Mononuclear cell (primary cell): ENCODE data around the gene ZNG1B. TPM values are rescaled to one million over a fixed set of nuclear protein-coding genes. Genes with fewer than 3 reads are reported as not detected.
"Not testable (repeated sequence)": the region's sequence is repeated elsewhere in the genome, so short reads cannot be mapped to it uniquely, and the experiment has no call there.

Experiments used
- H3K27me3 ChIP-seq: 2 replicates; pipeline ENCODE4 v1.6.0; 2011; ENCODE audit warnings: low read length, control low read depth; ENCODE audit not compliant: insufficient read depth
- H3K4me1 ChIP-seq: 2 replicates; pipeline ENCODE4 v1.5.1; 2011; ENCODE audit warnings: mild to moderate bottlenecking, low read length, control low read depth; ENCODE audit not compliant: insufficient read depth
- H3K4me3 ChIP-seq: 2 replicates; pipeline ENCODE4 v1.5.1; 2011; ENCODE audit warnings: mild to moderate bottlenecking, low read length, moderate library complexity
- H3K9me3 ChIP-seq: 2 replicates; pipeline ENCODE4 v1.5.1; 2011; ENCODE audit warnings: low read depth, mild to moderate bottlenecking, control low read depth, low read length
- total RNA-seq: library from RNA; depleted of rRNA; stranded (reverse); fragments of >200 nt; gene quantifications from one replicate; pipeline ENCODE4 v1.2.3, GENCODE V29; 2012

Gene ZNG1B
- total RNA-seq, 1 donor = 26.0 TPM

GRCh38 chr2:113521492-113521891 is 84.0 kb downstream of the ZNG1B start:
- not testable (repeated sequence) for H3K9me3 ChIP-seq, H3K4me1 ChIP-seq, H3K27me3 ChIP-seq, H3K4me3 ChIP-seq

- not testable (repeated sequence) for H3K27me3 ChIP-seq, H3K4me3 ChIP-seq, H3K9me3 ChIP-seq, H3K4me1 ChIP-seq
These were observed 87.5 kb downstream of the ZNG1B start for GRCh38 chr2:113524986-113525385.

GRCh38 chr2:113527350-113528045 is 90.0 kb downstream of the ZNG1B start:
- not testable (repeated sequence) for H3K27me3 ChIP-seq, H3K4me3 ChIP-seq, H3K9me3 ChIP-seq, H3K4me1 ChIP-seq

GRCh38 chr2:113528126-113528525 is 90.6 kb downstream of the ZNG1B start:
- H3K4me1 ChIP-seq, H3K4me3 ChIP-seq, H3K9me3 ChIP-seq, H3K27me3 ChIP-seq: not testable (repeated sequence)

GRCh38 chr2:113528904-113529303 is 91.4 kb downstream of the ZNG1B start:
- H3K4me1 ChIP-seq, H3K27me3 ChIP-seq, H3K4me3 ChIP-seq, H3K9me3 ChIP-seq: not testable (repeated sequence)

- H3K27me3 ChIP-seq, H3K4me1 ChIP-seq, H3K9me3 ChIP-seq, H3K4me3 ChIP-seq: not testable (repeated sequence)
These were observed 95.5 kb downstream of the ZNG1B start for GRCh38 chr2:113532991-113533390.

GRCh38 chr2:113536573-113536972 is 99.1 kb downstream of the ZNG1B start:
- H3K27me3 ChIP-seq, H3K4me3 ChIP-seq, H3K4me1 ChIP-seq, H3K9me3 ChIP-seq: not testable (repeated sequence)

- H3K4me1 ChIP-seq, H3K9me3 ChIP-seq, H3K4me3 ChIP-seq, H3K27me3 ChIP-seq: not testable (repeated sequence)
These were observed 103.3 kb downstream of the ZNG1B start for GRCh38 chr2:113540834-113541203.

GRCh38 chr2:113541204-113541975 is 103.9 kb downstream of the ZNG1B start:
- H3K4me3 ChIP-seq = peak overlapping the region; percentile 34
- H3K4me1 ChIP-seq, H3K9me3 ChIP-seq, H3K27me3 ChIP-seq: not testable (repeated sequence)

- H3K4me1 ChIP-seq = not testable (repeated sequence)
- H3K4me3 ChIP-seq = peak overlapping the region; percentile 34
These were observed 104.5 kb downstream of the ZNG1B start for GRCh38 chr2:113541976-113542485.

GRCh38 chr2:113542529-113542928 is 105.0 kb downstream of the ZNG1B start:
- H3K27me3 ChIP-seq, H3K9me3 ChIP-seq, H3K4me1 ChIP-seq, H3K4me3 ChIP-seq: not testable (repeated sequence)

More at GRCh38 chr2:113541976-113542485, 104.5 kb downstream of the ZNG1B start:
- not testable (repeated sequence) for H3K9me3 ChIP-seq, H3K27me3 ChIP-seq

Other genes with a start within 250 kb of the ZNG1B start
- 0.31 TPM for gene PAX8, start 158.8 kb upstream of the ZNG1B start, total RNA-seq
- gene FOXD4L1, start 61.0 kb downstream of the ZNG1B start, total RNA-seq = 0.10 TPM
- gene RABL2A, start 189.6 kb downstream of the ZNG1B start, total RNA-seq = 8.4 TPM